Thoracic aorta (tissue), 2 donors: ENCODE measurements around the gene PRKG2. TPM values are rescaled to one million over a fixed set of nuclear protein-coding genes. Genes with fewer than 3 reads are reported as not detected.

Experiments used
- ATAC-seq: fragments of 150-250 bp; one replicate; pipeline ENCODE4 v1.8.0; 2017; ENCODE audit warnings: low read depth; ENCODE audit not compliant: insufficient number of reproducible peaks, low FRiP score
- DNase-seq: peaks from one replicate; pipeline ENCODE4 v3.0.0-alpha.2; 2020; ENCODE audit warnings: low spot score
- H3K27ac ChIP-seq, 2 donors: fragments of 200-600 bp; sonication (generic); 1 replicate in 1 of 2; 2 replicates in 1 of 2; pipeline ENCODE4 v1.5.1; 2016; ENCODE audit warnings: mild to moderate bottlenecking in 2 of 2, moderate library complexity in 2 of 2
- H3K27me3 ChIP-seq: fragments of 200-600 bp; sonication (generic); replicated peaks from 2 replicates; pipeline ENCODE4 v1.6.0; 2016; ENCODE audit warnings: mild to moderate bottlenecking; ENCODE audit not compliant: insufficient read depth
- H3K36me3 ChIP-seq: fragments of 200-600 bp; sonication (generic); one replicate; pipeline ENCODE4 v1.5.1; 2016
- H3K4me1 ChIP-seq, 2 donors: fragments of 200-600 bp; sonication (generic); 1 replicate in 1 of 2; 2 replicates in 1 of 2; pipeline versions ENCODE4 v1.5.1 to v1.6.0; 2016; ENCODE audit warnings: low read depth in 2 of 2, mild to moderate bottlenecking in 1 of 2; ENCODE audit not compliant: control insufficient read depth in 1 of 2
- H3K4me3 ChIP-seq: fragments of 200-600 bp; sonication (generic); 2 replicates; pipeline ENCODE4 v1.5.1; 2016; ENCODE audit warnings: mild to moderate bottlenecking
- H3K9me3 ChIP-seq: fragments of 200-600 bp; sonication (generic); 2 replicates; pipeline ENCODE4 v1.5.1; 2016
- CTCF ChIP-seq: fragments of 200-600 bp; sonication (generic); IDR thresholded peaks from one replicate; pipeline ENCODE4 v1.5.1; 2019; ENCODE audit warnings: antibody characterized with exemption
- total RNA-seq, 2 donors: library from RNA; depleted of rRNA; stranded (reverse); fragments of >200 nt; gene quantifications; one replicate each; pipeline versions ENCODE4 v1.1.0 to v1.2.3, GENCODE V29; 2016

The PRKG2 gene
- total RNA-seq, 2 donors from 2014 or later, result 0.14 TPM; not detected in 1

DNA sequence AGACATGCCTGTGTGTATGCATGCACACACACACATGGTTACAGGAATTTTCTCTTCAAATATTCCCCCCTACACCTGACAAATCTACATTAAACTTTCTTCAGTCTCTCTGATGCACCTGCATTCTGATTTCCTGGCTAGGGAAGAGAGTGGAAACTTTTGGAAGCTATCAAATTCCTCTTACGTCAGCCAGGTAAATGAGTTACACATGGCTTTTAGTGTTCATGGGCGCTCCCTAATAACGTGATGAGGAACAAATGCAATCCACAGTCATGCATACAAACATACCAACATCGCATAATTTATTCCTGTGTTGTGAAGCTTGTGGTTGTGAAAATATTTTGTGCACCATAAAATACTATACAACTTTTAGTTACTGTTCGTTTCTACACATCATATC lies 149.6 kb downstream of the PRKG2 start:
- Histone ChIP-seq H3K27me3 (no peaks in the 10 kb centered on the region), H3K4me1 (no peaks in the 10 kb centered on the region), H3K4me3 (no peak overlapping the region), H3K9me3 (no peaks in the 10 kb centered on the region), H3K27ac (no peak overlapping the region), H3K36me3 (no peaks in the 10 kb centered on the region)
- ATAC-seq (no peak), DNase-seq (no peak)
- TF ChIP-seq CTCF, result no peak

GRCh38 chr4:81062001-81062400 lies 153.0 kb downstream of the PRKG2 start:
- Histone ChIP-seq H3K27me3 (no peaks in the 10 kb centered on the region), H3K27ac (no peak overlapping the region), H3K4me3 (no peak overlapping the region), H3K4me1 (no peaks in the 10 kb centered on the region), H3K36me3 (no peaks in the 10 kb centered on the region), H3K9me3 (no peaks in the 10 kb centered on the region)
- DNase-seq (no peak), ATAC-seq (no peak)
- TF ChIP-seq CTCF, result no peak

DNA sequence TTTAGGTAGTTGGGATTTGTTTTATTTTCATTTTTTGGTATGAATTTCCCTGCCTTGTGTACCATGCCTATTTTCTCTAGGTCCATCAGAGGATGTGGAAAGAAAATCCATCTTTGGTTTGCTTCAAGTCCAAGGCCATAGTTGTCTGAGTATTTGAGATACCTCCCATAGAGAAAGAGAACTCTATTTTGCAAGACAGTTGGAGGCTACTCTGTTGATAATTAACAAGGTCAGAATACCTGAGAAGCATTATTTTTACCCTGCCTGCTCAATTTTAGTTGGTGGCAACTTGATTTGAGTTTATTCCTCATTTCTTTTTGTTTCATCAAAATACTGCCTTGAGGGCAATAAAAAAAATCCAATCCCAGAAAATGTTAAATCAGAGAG lies 153.7 kb downstream of the PRKG2 start:
- Histone ChIP-seq H3K27me3 (no peaks in the 10 kb centered on the region), H3K36me3 (no peaks in the 10 kb centered on the region), H3K27ac (no peak overlapping the region), H3K4me3 (no peak overlapping the region), H3K9me3 (no peaks in the 10 kb centered on the region), H3K4me1 (no peaks in the 10 kb centered on the region)
- TF ChIP-seq CTCF, result no peak
- no peak for ATAC-seq
- DNase-seq, result no peak

GRCh38 chr4:81060587-81061343 lies 154.3 kb downstream of the PRKG2 start:
- H3K9me3 ChIP-seq, result no peaks in the 10 kb centered on the region
- no peak overlapping the region for H3K27ac ChIP-seq
- no peaks in the 10 kb centered on the region for H3K27me3 ChIP-seq
- H3K36me3 ChIP-seq, result no peaks in the 10 kb centered on the region
- H3K4me3 ChIP-seq, result no peak overlapping the region
- DNase-seq, result no peak
- no peak for TF ChIP-seq CTCF
- H3K4me1 ChIP-seq, result no peaks in the 10 kb centered on the region
- no peak for ATAC-seq

DNA sequence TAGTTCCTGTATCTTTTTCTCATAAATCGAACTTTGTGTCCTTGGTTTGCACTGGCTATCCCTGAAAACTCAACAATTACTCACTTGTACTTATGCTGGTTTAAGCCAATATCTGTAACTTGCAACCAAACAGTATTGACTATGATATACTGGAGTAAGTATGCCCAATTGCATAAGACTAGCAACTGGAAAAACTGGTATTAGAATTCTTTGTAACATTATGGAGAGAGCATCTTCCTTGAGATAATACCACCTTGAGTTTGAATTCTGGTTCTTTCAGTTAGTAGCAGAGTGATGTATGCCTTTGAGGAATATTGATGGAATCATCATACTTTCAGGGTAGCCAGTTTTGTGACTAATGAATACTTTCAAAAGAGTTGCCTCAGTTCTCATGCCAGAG lies 156.4 kb downstream of the PRKG2 start:
- ATAC-seq, result no peak
- Histone ChIP-seq H3K27ac (no peak overlapping the region), H3K9me3 (no peaks in the 10 kb centered on the region), H3K27me3 (no peaks in the 10 kb centered on the region), H3K4me3 (no peak overlapping the region), H3K4me1 (no peaks in the 10 kb centered on the region), H3K36me3 (no peaks in the 10 kb centered on the region)
- no peak for DNase-seq
- TF ChIP-seq CTCF, result no peak
